Measurements from ENCODE around the gene YIPF2. TPM values are rescaled to one million over a fixed set of nuclear protein-coding genes. Genes with fewer than 3 reads are reported as not detected.
A peak's percentile ranks its signal among the peaks of the same experiment; 100 is the strongest.
"Not testable (repeated sequence)": the region's sequence is repeated elsewhere in the genome, so short reads cannot be mapped to it uniquely, and the experiment has no call there.

The YIPF2 gene
- polyA plus RNA-seq, 4 donors: 37.7 to 60.1 (median 50.0) TPM

- DNase-seq (ENCODE audit: low read depth in 4 of 4, low spot score in 2 of 4): not testable (repeated sequence)
These were observed 15.0 kb upstream of the YIPF2 start for GRCh38 chr19:10943412-10943811.

- DNase-seq (ENCODE audit: low read depth in 4 of 4, low spot score in 2 of 4): not testable (repeated sequence)
These were observed 13.2 kb upstream of the YIPF2 start for GRCh38 chr19:10941649-10942048.

DNA sequence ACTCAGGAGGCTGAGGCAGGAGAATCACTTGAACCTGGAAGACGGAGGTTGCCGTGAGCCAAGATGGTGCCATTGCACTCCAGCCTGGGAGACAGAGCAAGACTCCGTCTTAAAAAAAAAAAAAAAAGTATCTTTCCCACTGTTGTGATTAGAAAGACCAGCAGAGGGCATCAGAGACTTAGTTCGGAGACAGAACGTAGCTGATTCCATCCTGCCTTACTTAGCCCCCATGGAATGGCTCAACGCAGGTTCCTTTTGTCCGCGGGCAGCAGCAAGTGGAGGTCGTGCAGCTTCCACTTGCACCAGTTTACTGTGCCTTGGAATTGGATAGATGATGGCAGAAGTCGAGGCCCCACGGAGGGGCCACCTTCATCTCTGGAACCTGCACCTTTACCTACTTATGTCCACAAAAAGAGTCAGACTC, 8.2 kb upstream of the YIPF2 start:
- peak in 3 of 4 donors; percentile 52 to 78 (median 65) for DNase-seq (ENCODE audit: low read depth in 4 of 4, low spot score in 2 of 4)

- no peak for DNase-seq (ENCODE audit: low read depth in 4 of 4, low spot score in 2 of 4)
These were observed 7.1 kb upstream of the YIPF2 start for GRCh38 chr19:10935371-10936059.

GRCh38 chr19:10929402-10929794, 959 bp upstream of the YIPF2 start:
- DNase-seq (ENCODE audit: low read depth in 4 of 4, low spot score in 2 of 4): no peak

- DNase-seq (ENCODE audit: low read depth in 4 of 4, low spot score in 2 of 4): no peak
These were observed 493 bp downstream of the YIPF2 start for GRCh38 chr19:10927730-10928562.

DNA sequence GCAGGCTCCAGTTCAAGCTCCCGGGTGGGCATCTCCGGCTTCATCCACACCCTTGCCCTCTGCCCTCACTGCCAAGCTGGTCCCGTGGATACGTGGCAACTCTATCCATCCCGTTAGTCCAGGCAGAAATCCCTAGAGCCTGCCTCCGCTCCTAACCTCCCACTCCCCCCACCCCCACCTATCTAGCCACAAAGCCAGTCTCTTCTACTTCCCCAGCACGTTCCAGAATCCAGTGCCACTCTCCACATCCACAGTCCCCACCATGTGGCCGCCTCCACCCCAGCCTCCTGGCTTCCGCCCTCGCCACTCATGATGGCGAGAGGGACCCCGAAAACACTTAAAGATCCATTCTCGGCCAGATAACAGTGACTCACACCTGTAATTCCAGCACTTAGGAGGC, 3.8 kb downstream of the YIPF2 start:
- DNase-seq (ENCODE audit: low read depth in 4 of 4, low spot score in 2 of 4): no peak

- DNase-seq (ENCODE audit: low read depth in 4 of 4, low spot score in 2 of 4): no peak
These were observed 5.0 kb downstream of the YIPF2 start for GRCh38 chr19:10923260-10924112.

DNA sequence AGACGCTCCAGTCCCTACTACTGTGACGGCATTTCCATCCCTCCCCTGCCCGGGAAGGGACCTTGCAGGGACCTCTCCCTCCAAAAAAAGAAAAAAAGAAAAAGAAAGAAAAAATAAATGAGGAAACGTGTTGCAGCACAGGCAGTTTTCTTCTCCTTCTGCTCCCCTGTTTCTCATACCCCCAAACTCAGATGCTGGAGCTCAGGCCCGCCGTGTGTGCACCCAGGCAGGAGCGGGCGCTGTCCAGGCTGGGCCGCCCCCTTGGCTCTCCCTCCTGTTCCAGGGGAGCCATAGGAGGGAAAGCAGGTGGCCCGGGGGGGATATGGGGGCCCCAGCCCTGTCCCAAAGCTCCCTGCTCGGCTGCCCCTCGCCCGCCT, 5.8 kb downstream of the YIPF2 start:
- DNase-seq (ENCODE audit: low read depth in 4 of 4, low spot score in 2 of 4): no peak

DNA sequence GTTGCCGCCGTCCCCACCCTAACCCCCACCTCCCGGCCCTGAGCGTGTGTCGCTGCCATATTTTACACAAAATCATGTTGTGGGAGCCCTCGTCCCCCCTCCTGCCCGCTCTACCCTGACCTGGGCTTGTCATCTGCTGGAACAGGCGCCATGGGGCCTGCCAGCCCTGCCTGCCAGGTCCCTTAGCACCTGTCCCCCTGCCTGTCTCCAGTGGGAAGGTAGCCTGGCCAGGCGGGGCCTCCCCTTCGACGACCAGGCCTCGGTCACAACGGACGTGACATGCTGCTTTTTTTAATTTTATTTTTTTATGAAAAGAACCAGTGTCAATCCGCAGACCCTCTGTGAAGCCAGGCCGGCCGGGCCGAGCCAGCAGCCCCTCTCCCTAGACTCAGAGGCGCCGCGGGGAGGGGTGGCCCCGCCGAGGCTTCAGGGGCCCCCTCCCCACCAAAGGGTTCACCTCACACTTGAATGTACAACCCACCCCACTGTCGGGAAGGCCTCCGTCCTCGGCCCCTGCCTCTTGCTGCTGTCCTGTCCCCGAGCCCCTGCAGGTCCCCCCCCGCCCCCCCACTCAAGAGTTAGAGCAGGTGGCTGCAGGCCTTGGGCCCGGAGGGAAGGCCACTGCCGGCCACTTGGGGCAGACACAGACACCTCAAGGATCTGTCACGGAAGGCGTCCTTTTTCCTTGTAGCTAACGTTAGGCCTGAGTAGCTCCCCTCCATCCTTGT, 6.4 kb downstream of the YIPF2 start:
- no peak for DNase-seq (ENCODE audit: low read depth in 4 of 4, low spot score in 2 of 4)

DNA sequence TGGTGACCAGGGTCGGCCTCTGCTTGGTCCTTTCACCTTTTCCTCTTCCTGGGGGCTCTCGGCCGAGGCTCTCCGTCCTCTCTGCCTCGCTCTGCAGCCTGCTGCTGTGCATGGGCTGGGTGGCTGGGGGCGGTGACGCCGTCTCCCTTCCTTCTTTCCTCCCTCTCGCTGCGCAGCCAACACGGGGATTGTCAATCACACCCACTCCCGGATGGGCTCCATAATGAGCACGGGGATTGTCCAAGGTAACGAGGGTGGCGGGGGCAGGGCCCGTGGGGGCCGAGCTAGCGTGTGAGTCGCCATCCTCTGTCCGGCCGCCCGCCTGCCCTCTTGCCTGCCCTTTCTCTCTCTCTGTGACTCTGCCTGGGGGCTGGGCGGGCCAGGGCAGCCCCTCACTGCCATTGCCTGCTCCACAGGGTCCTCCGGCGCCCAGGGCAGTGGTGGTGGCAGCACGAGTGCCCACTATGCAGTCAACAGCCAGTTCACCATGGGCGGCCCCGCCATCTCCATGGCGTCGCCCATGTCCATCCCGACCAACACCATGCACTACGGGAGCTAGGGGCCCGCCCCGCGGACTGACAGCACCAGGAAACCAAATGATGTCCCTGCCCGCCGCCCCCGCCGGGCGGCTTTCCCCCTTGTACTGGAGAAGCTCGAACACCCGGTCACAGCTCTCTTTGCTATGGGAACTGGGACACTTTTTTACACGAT, 7.1 kb downstream of the YIPF2 start:
- no peak for DNase-seq (ENCODE audit: low read depth in 4 of 4, low spot score in 2 of 4)

GRCh38 chr19:10920781-10921180, 7.7 kb downstream of the YIPF2 start:
- DNase-seq (ENCODE audit: low read depth in 4 of 4, low spot score in 2 of 4): no peak

DNA sequence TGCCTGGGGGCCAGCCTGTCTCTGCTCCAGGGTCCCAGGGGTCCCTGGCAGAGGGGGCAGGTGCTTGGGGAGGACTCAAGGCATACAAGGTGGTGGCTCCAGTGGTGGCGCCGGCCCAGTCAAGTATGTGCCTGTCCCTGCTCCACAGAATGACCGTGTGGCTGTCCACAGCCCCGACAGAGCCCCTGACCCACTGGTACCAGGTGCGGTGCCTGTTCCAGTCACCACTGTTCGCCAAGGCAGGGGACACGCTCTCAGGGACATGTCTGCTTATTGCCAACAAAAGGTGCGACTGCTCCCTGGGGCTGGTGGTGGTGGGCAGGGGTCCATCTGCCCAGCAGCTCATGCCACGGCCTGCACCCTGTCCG, 8.2 kb downstream of the YIPF2 start:
- no peak for DNase-seq (ENCODE audit: low read depth in 4 of 4, low spot score in 2 of 4)

DNA sequence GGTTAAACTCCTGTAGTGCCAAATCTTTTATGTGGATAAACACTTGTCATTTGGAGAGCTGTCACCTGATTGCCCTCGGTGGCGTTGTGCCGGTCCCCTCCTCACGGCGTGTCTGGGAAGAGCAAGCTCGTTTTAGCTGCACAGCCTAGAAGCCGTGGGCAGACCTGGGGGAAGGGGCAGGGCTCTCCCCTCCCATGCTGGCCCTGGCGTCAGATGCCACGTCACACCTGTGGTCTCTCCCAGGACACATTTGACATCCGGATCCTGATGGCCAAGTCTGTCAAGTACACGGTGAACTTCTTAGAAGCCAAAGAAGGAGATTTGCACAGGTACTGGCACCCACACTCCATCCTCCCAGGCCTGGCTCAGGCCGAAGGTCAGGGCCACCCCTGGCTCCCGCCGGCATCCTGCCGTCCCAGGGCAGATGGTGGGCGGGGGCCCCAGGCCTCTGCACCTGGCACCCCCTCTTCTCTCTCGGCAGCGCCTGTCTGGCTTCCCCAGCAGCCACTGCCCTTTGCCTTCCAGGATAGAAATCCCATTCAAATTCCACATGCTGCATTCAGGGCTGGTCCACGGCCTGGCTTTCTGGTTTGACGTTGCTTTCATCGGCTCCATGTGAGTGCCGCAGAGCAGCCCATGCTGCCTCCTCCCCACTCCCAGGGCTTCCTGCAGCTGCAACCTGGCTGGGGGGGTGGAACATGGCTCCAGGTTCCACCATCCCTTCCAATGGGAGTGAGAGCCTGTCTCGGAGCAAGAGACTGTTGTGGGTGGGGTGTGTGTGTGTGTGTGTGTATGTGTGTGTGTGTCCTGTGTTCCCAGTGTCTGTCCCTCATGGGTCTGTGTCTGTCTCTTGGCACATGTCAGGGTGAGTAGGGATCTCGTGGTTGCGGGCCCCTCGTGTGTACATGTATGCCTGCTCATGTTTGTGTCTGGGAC, 8.8 kb downstream of the YIPF2 start:
- no peak for DNase-seq (ENCODE audit: low read depth in 4 of 4, low spot score in 2 of 4)

DNA sequence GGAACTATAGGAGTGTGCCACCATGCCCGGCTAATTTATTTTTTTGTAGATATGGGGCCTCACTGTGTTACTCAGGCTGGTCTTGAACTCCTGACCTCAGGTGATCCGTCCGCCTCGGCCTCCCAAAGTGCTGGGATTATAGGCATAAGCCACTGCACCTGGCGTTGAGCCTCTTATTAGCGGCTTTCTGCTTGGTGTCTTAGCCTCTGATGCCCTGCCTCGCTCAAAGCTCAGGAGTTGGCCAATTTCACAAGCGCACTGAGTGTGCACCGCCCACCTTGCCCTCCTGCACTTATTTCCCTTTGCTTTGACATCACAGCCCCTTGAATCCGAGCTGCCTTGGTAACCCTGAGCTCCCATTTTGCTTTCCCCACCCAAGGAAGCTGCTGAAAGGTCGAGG, 10.1 kb downstream of the YIPF2 start:
- no peak for DNase-seq (ENCODE audit: low read depth in 4 of 4, low spot score in 2 of 4)

DNA sequence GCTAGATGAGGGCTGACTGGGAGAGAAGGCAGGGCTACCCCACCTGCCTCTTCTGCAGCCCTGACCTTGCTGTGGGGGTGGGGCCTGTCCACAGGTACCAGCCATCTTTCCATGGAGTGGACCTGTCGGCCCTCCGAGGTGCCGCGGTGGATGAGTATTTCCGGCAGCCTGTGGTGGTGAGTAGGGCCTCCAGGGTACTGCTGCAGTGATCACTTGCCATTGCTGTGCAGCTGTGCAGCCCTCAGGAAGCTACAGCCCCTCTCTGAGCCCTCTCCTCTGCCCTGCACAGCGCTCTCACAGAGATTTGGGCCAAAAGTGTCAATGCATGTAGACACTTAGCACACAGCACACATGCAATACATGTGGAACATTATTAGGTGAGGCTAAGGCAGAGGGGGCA, 11.8 kb downstream of the YIPF2 start:
- no peak for DNase-seq (ENCODE audit: low read depth in 4 of 4, low spot score in 2 of 4)

DNA sequence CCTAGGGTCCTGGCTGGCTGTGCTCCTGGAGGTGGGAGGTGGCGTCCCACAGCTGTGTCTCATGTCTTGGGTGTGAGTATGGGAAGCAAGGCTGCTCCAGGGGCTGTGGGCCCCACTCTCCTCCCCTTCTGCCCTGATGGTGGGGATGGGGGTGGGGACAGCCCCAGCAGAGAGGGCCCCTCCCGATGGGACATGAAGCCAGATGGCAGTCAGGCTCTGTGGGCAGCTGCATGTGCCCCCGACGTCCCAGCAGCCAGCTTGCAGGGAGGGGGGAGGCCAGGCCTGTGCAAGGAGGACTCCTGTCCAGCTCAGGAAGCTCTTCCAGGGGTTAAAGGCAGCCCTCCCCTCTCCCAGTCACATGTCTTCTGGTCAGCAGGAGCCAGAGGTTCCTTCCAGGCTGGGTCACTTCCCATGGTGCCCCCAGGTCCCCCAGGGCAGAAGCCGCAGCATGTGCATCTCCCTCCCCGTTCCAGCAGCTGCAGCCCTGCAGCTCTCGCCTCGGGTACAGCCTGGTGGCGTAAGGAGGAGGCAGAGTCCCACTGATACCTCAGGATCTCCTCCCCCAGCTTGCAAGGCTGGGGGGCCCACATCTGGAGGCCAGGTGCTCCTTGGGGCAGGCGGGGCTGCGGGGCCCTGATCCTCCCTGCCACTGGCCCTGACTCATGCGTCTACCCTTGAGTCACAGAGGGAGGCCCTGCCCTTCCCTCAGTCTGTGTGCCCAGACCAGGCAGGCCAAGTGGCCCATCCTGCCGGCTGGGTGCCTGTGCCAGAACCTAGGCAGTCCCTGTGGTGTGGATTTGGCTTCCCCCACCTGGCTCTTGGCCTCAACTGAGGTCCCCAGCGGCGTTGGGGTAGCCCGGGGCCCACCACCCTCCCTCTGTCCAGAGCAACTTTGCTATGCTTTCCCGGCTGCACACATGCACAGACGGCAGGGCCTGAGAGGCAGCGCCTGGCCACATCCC, 13.0 kb downstream of the YIPF2 start:
- no peak for DNase-seq (ENCODE audit: low read depth in 4 of 4, low spot score in 2 of 4)
